ENCODE data around the gene PITHD1.

DNA sequence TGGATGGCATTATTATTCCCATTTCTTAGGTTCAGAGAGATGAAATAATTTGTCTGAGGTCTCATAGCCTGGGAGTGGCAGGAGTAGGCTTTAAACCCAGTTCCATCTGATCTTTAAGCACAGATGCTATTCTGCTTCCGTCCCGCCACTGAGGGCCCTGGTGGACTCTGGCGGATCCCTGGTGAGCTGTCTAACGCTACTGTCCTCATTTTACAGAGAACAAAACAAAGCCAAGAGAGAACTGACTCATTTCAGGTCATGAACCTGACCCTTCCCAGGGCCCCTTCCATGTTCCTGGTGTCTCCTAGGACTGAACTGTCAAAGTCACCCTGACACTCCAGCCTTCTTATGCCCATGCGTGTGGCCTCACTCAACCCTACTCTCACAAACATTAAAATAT is 25.5 kb downstream of the PITHD1 start:
- TF ChIP-seq, protein P1, sequence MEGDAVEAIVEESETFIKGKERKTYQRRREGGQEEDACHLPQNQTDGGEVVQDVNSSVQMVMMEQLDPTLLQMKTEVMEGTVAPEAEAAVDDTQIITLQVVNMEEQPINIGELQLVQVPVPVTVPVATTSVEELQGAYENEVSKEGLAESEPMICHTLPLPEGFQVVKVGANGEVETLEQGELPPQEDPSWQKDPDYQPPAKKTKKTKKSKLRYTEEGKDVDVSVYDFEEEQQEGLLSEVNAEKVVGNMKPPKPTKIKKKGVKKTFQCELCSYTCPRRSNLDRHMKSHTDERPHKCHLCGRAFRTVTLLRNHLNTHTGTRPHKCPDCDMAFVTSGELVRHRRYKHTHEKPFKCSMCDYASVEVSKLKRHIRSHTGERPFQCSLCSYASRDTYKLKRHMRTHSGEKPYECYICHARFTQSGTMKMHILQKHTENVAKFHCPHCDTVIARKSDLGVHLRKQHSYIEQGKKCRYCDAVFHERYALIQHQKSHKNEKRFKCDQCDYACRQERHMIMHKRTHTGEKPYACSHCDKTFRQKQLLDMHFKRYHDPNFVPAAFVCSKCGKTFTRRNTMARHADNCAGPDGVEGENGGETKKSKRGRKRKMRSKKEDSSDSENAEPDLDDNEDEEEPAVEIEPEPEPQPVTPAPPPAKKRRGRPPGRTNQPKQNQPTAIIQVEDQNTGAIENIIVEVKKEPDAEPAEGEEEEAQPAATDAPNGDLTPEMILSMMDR (IDR thresholded peaks at IDR 0.05; ENCODE audit: low read depth, low read length, poor library complexity, severe bottlenecking) = no peak
- TF ChIP-seq EZH2phosphoT487 (IDR thresholded peaks at IDR 0.05; ENCODE audit: borderline replicate concordance, low read length) = no peak
